Smooth muscle cell (in vitro differentiated cells): ENCODE measurements around the gene GBF1. TPM values are rescaled to one million over a fixed set of nuclear protein-coding genes. Genes with fewer than 3 reads are reported as not detected.
A peak's percentile ranks its signal among the peaks of the same experiment; 100 is the strongest.

ENCODE experiments used
- DNase-seq: peaks from one replicate; lab custom pipeline; 2025; ENCODE audit not compliant: unreplicated experiment; lab: John Stamatoyannopoulos, UW
- H2AFZ ChIP-seq: fragments of 200-600 bp; sonication (generic); 2 replicates; pipeline ENCODE4 v1.6.0; 2016; ENCODE audit warnings: antibody characterized with exemption, low read depth, mild to moderate bottlenecking
- H3F3A ChIP-seq: fragments of 200-600 bp; sonication (generic); 2 replicates; pipeline ENCODE4 v1.6.0; 2017; ENCODE audit warnings: antibody characterized with exemption, low read depth
- H3K27ac ChIP-seq: fragments of 200-600 bp; sonication (generic); 2 replicates; pipeline ENCODE4 v1.5.1; 2016; ENCODE audit warnings: low read depth, mild to moderate bottlenecking
- H3K27me3 ChIP-seq: fragments of 200-600 bp; sonication (generic); 2 replicates; pipeline ENCODE4 v1.6.1; 2016; ENCODE audit warnings: low read depth, mild to moderate bottlenecking
- H3K36me3 ChIP-seq: fragments of 200-600 bp; sonication (generic); 2 replicates; pipeline ENCODE4 v1.5.1; 2016; ENCODE audit warnings: low read depth
- H3K4me1 ChIP-seq: fragments of 200-600 bp; sonication (generic); 2 replicates; pipeline ENCODE4 v1.5.1; 2016; ENCODE audit warnings: low read depth
- H3K4me2 ChIP-seq: fragments of 200-600 bp; sonication (generic); 2 replicates; pipeline ENCODE4 v1.6.0; 2016; ENCODE audit warnings: mild to moderate bottlenecking
- H3K4me3 ChIP-seq: fragments of 200-600 bp; sonication (generic); 2 replicates; pipeline ENCODE4 v1.5.1; 2016; ENCODE audit warnings: mild to moderate bottlenecking
- H3K79me2 ChIP-seq: fragments of 200-600 bp; sonication (generic); 2 replicates; pipeline ENCODE4 v1.6.0; 2016; ENCODE audit warnings: low read depth, mild to moderate bottlenecking
- H3K9ac ChIP-seq: fragments of 200-600 bp; sonication (generic); 2 replicates; pipeline ENCODE4 v1.6.0; 2016; ENCODE audit warnings: low read depth
- H3K9me3 ChIP-seq: fragments of 200-600 bp; sonication (generic); replicated peaks from 2 replicates; pipeline ENCODE4 v1.5.1; 2016; ENCODE audit warnings: low read depth
- H4K20me1 ChIP-seq: fragments of 200-600 bp; sonication (generic); 2 replicates; pipeline ENCODE4 v1.6.0; 2016; ENCODE audit warnings: low read depth
- WGBS: methylation state at CpG from one replicate; pipeline ENCODE4 v1.1.7; 2016; ENCODE audit warnings: low lambda C conversion rate; 5-methylcytosine and 5-hydroxymethylcytosine counted together
- polyA plus RNA-seq: library from polyadenylated mRNA; unstranded; fragments of >200 nt; fragmentation: Nextera tagmentation; extraction: Ambion mirVana; gene quantifications from 2 replicates; pipeline ENCODE4 v1.2.1, GENCODE V29; 2016
- total RNA-seq: library from RNA; depleted of rRNA; stranded (reverse); fragments of >200 nt; gene quantifications from 2 replicates; pipeline ENCODE4 v1.2.3, GENCODE V29; 2014
- TF ChIP-seq, protein P1 (sequence below): fragments of 200-600 bp; sonication (generic); IDR thresholded peaks from 2 replicates; pipeline ENCODE4 v1.5.1; 2017; ENCODE audit warnings: borderline replicate concordance, mild to moderate bottlenecking, antibody characterized with exemption; ENCODE audit not compliant: insufficient read depth, poor library complexity, severe bottlenecking

The GBF1 gene
- total and polyA plus RNA-seq, 2 experiments from 2014 or later: 52.8 to 56.4 TPM

DNA sequence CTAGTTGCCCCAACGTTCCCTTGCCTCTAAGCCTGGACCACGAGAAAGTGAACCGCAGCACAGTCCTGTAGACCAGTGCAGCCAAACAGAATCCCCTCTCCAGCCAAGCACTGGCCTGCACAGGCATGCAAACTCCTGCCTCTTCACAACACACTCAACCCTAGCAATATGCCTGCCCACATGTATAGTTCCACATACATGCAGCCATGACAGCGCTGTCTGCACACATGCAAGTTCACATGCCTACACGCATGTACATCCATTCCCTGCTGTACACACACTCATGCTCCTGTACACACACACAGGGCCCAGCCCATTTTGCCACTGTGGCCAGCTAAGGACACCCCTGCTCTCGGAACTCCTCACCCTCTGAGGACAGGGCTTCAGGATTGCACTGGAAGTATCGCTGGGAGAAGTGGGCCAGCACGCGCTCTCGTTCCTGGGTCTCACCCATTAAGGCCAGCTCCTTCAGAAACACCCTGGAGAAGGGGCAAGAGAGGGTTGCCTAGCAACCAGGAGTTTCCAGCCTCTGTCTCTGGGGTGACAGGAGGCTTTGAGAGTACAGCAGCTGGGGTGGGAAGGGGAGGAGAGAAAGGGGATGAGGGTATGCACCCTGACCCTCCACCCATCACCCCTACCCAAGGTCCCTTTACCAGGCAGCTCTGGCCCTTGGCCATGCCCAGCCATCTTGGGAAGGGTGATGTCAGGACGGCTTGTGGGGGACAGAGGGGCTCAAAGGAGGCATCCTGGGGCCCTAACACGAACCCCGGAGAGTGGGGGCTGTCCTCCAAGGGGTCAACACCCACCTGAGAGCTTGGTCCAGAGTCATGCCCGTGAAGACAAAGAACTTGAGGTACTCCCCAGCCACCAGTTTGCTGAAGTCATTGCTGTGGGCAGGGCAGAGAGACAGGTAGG lies 166.3 kb downstream of the GBF1 start:
- no peaks in the 10 kb centered on the region for H3K27me3 ChIP-seq
- H3K9me3 ChIP-seq: no peaks in the 10 kb centered on the region
- H3K36me3 ChIP-seq: no peaks in the 10 kb centered on the region
- H3K4me2 ChIP-seq: no peak overlapping the region
- H2AFZ ChIP-seq: no peak overlapping the region
- peaks cover 32% of the 10 kb centered on the region for H3K4me1 ChIP-seq
- DNase-seq: no peak
- peak overlapping the region; percentile 73 for H3K4me3 ChIP-seq
- TF ChIP-seq, protein P1, sequence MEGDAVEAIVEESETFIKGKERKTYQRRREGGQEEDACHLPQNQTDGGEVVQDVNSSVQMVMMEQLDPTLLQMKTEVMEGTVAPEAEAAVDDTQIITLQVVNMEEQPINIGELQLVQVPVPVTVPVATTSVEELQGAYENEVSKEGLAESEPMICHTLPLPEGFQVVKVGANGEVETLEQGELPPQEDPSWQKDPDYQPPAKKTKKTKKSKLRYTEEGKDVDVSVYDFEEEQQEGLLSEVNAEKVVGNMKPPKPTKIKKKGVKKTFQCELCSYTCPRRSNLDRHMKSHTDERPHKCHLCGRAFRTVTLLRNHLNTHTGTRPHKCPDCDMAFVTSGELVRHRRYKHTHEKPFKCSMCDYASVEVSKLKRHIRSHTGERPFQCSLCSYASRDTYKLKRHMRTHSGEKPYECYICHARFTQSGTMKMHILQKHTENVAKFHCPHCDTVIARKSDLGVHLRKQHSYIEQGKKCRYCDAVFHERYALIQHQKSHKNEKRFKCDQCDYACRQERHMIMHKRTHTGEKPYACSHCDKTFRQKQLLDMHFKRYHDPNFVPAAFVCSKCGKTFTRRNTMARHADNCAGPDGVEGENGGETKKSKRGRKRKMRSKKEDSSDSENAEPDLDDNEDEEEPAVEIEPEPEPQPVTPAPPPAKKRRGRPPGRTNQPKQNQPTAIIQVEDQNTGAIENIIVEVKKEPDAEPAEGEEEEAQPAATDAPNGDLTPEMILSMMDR: no peak
- no peak overlapping the region for H3K9ac ChIP-seq
- H4K20me1 ChIP-seq: peaks cover 8% of the 10 kb centered on the region
- H3F3A ChIP-seq: no peaks in the 10 kb centered on the region
- H3K27ac ChIP-seq: no peak overlapping the region
- WGBS: 90% methylated on average over 14 of the region's 14 CpGs
- H3K79me2 ChIP-seq: no peaks in the 10 kb centered on the region

DNA sequence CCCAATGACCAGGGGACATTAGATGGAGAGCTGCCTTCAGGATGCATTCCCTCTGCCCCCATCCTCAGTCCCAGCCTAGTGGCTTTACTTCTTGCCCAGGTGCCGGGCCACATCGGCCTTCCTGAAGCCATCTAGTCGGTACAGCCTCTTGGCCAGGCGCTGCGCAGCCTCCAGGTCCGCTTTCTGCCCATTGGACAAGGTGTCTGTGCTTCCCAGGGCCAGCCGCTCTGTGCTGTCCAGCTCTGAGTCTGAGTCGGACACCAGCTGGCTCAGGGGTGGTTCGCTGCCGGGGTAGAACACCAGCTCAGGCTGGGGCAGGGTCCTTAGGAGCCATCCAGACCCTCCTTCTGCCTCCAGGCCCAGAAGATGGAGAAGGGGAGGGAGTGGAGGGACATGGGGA lies 167.0 kb downstream of the GBF1 start:
- Histone ChIP-seq H3K27me3 (peaks cover 3% of the 10 kb centered on the region), H2AFZ (no peak overlapping the region), H3K27ac (no peak overlapping the region), H3K9ac (no peak overlapping the region), H3K4me3 (no peak overlapping the region), H4K20me1 (peaks cover 5% of the 10 kb centered on the region), H3K4me2 (no peak overlapping the region), H3K36me3 (no peaks in the 10 kb centered on the region), H3K4me1 (peaks cover 32% of the 10 kb centered on the region), H3F3A (no peaks in the 10 kb centered on the region), H3K9me3 (no peaks in the 10 kb centered on the region), H3K79me2 (no peaks in the 10 kb centered on the region)
- DNase-seq: no peak
- TF ChIP-seq, protein P1: no peak
- 90% methylated on average over 10 of the region's 10 CpGs for WGBS

DNA sequence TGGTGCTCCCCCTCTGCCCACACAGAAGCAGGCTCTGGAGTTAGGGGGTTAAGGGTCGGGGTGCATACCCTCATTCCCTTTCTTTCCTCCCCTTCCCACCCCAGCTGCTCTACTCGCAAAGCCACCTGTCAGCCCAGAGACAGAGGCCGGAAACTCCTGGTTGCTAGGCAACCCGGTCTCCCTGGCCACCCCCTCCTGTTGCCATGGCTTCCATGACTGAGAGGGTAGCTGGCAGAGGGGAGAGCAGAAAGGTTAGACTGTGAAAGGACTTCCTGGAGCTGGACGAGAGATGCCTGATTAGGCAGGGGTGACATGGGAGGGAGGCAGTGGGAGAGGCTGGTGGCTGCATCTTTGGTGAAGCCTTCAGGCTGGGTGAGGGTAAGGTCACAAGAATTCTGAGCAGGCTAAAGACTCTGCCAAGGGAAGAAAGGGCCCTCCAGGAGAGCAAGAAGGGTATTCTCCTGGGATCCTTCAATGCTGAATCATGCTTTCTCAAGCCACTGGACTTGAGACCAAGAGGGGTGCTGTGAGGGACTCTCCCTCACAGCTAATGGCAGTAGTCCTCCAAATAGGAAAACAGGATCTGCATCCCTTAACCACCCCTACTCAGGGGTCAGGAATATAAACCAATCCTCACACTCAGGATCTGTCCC lies 167.8 kb downstream of the GBF1 start:
- H3F3A ChIP-seq: no peaks in the 10 kb centered on the region
- TF ChIP-seq, protein P1: no peak
- no peaks in the 10 kb centered on the region for H3K36me3 ChIP-seq
- H3K4me3 ChIP-seq: no peak overlapping the region
- H3K79me2 ChIP-seq: no peaks in the 10 kb centered on the region
- H3K9ac ChIP-seq: no peak overlapping the region
- peaks cover 32% of the 10 kb centered on the region for H3K4me1 ChIP-seq
- DNase-seq: no peak
- no peak overlapping the region for H2AFZ ChIP-seq
- no peaks in the 10 kb centered on the region for H4K20me1 ChIP-seq
- peaks cover 10% of the 10 kb centered on the region for H3K27me3 ChIP-seq
- H3K27ac ChIP-seq: no peak overlapping the region
- H3K4me2 ChIP-seq: no peak overlapping the region
- no peaks in the 10 kb centered on the region for H3K9me3 ChIP-seq
- 43% methylated on average over 5 of the region's 5 CpGs for WGBS
